Effector CD4-positive, alpha-beta T cell (primary cell): ENCODE measurements around the gene FGF8.

Experiments
- DNase-seq: peaks from one replicate; pipeline ENCODE4 v3.0.0-alpha.2; 2020

Gene FGF8

GRCh38 chr10:101768791-101769170 lies 7.1 kb downstream of the FGF8 start:
- DNase-seq = no peak

- DNase-seq = no peak
Observed at GRCh38 chr10:101767966-101768790, 7.7 kb downstream of the FGF8 start.

- DNase-seq = no peak
Observed at GRCh38 chr10:101767600-101767945, 8.3 kb downstream of the FGF8 start.

GRCh38 chr10:101766753-101767599 lies 8.9 kb downstream of the FGF8 start:
- no peak for DNase-seq

- no peak for DNase-seq
Observed at GRCh38 chr10:101766306-101766705, 9.6 kb downstream of the FGF8 start.

- DNase-seq = no peak
Observed at GRCh38 chr10:101763141-101763846, 12.6 kb downstream of the FGF8 start.

- no peak for DNase-seq
Observed at GRCh38 chr10:101762736-101763135, 13.2 kb downstream of the FGF8 start.

- DNase-seq = no peak
Observed at GRCh38 chr10:101761226-101761625, 14.7 kb downstream of the FGF8 start.

- DNase-seq = no peak
Observed at GRCh38 chr10:101760510-101760909, 15.4 kb downstream of the FGF8 start.

GRCh38 chr10:101759309-101760247 lies 16.3 kb downstream of the FGF8 start:
- no peak for DNase-seq

- DNase-seq = no peak
Observed at GRCh38 chr10:101758858-101759257, 17.1 kb downstream of the FGF8 start.

GRCh38 chr10:101752241-101752640 lies 23.7 kb downstream of the FGF8 start:
- DNase-seq = no peak

- no peak for DNase-seq
Observed at GRCh38 chr10:101749047-101750016, 26.6 kb downstream of the FGF8 start.

GRCh38 chr10:101748496-101748895 lies 27.4 kb downstream of the FGF8 start:
- DNase-seq = no peak

GRCh38 chr10:101745074-101745696 lies 30.7 kb downstream of the FGF8 start:
- DNase-seq = no peak

- DNase-seq = no peak
Observed at GRCh38 chr10:101744267-101744666, 31.6 kb downstream of the FGF8 start.

GRCh38 chr10:101741938-101742337 lies 34.0 kb downstream of the FGF8 start:
- no peak for DNase-seq

- no peak for DNase-seq
Observed at GRCh38 chr10:101736666-101737065, 39.2 kb downstream of the FGF8 start.

- DNase-seq = no peak
Observed at GRCh38 chr10:101732096-101732495, 43.8 kb downstream of the FGF8 start.

- DNase-seq = no peak
Observed at GRCh38 chr10:101726115-101726387, 49.9 kb downstream of the FGF8 start.
